Measurements from ENCODE around the gene TRMT2A.
A peak's percentile ranks its signal among the peaks of the same experiment; 100 is the strongest.
"Not testable (repeated sequence)": the region's sequence is repeated elsewhere in the genome, so short reads cannot be mapped to it uniquely, and the experiment has no call there.

TRMT2A gene

DNA sequence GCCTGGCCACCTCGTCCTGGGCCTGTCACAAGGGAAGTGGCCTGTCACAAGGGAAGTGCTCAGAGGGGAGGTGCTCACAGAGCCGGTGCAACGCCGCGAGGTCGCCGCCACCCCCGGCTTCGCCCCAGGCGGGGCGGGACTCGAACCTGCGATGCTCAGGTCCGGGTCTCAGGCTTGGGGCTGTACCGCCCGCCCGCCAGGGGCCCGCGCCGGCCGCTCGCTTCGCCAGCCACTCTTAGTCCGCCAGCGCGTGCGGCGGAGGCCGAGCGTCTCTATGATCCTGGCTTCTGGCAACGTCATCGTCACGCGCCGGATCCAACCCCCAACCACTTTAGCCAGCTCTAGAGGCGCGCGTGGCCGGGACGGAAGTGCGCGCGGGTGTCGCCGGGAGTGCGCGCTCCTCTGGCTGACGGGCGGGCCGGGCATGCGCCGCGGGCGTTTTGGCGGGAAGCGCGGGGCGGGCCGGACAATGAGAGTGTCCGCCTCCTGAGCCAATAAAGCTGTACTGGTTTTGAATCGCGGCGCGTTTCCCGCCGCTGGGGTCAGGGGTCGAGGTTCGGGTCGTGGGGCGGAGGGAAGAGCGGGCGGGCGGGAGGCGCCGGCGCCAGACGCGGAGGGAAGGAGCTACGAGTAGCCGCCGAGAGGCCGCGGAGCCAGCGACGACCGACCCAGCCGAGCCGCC lies at the start of gene TRMT2A:
TRMT2A (minus strand) TSS at position 276 of the 682 bp plus-strand sequence. CDS start 320 bp downstream, outside the sequence.
- Mint-ChIP-seq H3K4me3 (peak within 1 kb of the TSS; percentile 89), H3K27me3 (ENCODE audit: low read depth, poor library complexity) (no peaks in the 10 kb centered on the region), H3K36me3 (ENCODE audit: low read depth) (peaks cover 38% of the 10 kb centered on the region), H3K27ac (peak within 1 kb of the TSS; percentile 87), H3K4me1 (peaks cover 38% of the 10 kb centered on the region), H3K9me3 (no peaks in the 10 kb centered on the region)
- peak; percentile 97 for DNase-seq
- TF ChIP-seq, protein P1, sequence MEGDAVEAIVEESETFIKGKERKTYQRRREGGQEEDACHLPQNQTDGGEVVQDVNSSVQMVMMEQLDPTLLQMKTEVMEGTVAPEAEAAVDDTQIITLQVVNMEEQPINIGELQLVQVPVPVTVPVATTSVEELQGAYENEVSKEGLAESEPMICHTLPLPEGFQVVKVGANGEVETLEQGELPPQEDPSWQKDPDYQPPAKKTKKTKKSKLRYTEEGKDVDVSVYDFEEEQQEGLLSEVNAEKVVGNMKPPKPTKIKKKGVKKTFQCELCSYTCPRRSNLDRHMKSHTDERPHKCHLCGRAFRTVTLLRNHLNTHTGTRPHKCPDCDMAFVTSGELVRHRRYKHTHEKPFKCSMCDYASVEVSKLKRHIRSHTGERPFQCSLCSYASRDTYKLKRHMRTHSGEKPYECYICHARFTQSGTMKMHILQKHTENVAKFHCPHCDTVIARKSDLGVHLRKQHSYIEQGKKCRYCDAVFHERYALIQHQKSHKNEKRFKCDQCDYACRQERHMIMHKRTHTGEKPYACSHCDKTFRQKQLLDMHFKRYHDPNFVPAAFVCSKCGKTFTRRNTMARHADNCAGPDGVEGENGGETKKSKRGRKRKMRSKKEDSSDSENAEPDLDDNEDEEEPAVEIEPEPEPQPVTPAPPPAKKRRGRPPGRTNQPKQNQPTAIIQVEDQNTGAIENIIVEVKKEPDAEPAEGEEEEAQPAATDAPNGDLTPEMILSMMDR (IDR thresholded peaks at IDR 0.05): no peak

DNA sequence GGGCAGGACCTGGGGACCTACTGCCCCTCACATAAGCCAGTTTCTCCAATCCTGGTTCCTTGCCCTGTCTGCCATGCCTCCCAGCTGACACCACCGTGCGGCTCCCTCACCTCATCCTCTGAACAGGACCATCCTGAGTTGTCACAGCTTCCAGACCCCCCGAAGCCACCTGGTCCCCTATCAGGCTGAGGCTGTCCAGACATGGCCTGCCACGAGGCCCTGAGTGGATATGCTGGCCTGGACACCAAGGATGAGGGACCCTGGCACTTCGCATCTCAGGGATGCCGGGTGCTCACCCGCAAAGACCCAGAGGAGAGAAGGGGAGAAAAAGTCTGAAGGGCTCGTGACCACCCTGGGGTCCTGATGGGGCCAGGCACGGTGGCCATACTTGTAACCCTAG lies 49.7 kb upstream of the TRMT2A start:
- Mint-ChIP-seq H3K27me3 (ENCODE audit: low read depth, poor library complexity) (peaks cover 15% of the 10 kb centered on the region), H3K36me3 (ENCODE audit: low read depth) (no peaks in the 10 kb centered on the region), H3K27ac (no peak overlapping the region), H3K4me1 (peaks cover 10% of the 10 kb centered on the region), H3K9me3 (peaks cover 5% of the 10 kb centered on the region), H3K4me3 (no peak overlapping the region)
- DNase-seq: no peak
- TF ChIP-seq, protein P1 (IDR thresholded peaks at IDR 0.05): no peak

GRCh38 chr22:20165913-20166312 lies 48.9 kb upstream of the TRMT2A start:
- no peak overlapping the region for H3K4me3 Mint-ChIP-seq
- DNase-seq: no peak
- TF ChIP-seq, protein P1 (IDR thresholded peaks at IDR 0.05): no peak

GRCh38 chr22:20165421-20165820 lies 48.4 kb upstream of the TRMT2A start:
- peaks cover 2% of the 10 kb centered on the region for H3K4me1 Mint-ChIP-seq
- peaks cover 18% of the 10 kb centered on the region for H3K27me3 Mint-ChIP-seq (ENCODE audit: low read depth, poor library complexity)
- TF ChIP-seq, protein P1 (IDR thresholded peaks at IDR 0.05): no peak
- no peak overlapping the region for H3K4me3 Mint-ChIP-seq
- no peaks in the 10 kb centered on the region for H3K36me3 Mint-ChIP-seq (ENCODE audit: low read depth)
- DNase-seq: no peak
- no peak overlapping the region for H3K27ac Mint-ChIP-seq
- peaks cover 5% of the 10 kb centered on the region for H3K9me3 Mint-ChIP-seq

More at GRCh38 chr22:20165913-20166312, 48.9 kb upstream of the TRMT2A start:
- Mint-ChIP-seq H3K36me3 (ENCODE audit: low read depth) (no peaks in the 10 kb centered on the region), H3K27me3 (ENCODE audit: low read depth, poor library complexity) (peaks cover 18% of the 10 kb centered on the region), H3K27ac (no peak overlapping the region), H3K9me3 (peaks cover 5% of the 10 kb centered on the region), H3K4me1 (peaks cover 7% of the 10 kb centered on the region)

DNA sequence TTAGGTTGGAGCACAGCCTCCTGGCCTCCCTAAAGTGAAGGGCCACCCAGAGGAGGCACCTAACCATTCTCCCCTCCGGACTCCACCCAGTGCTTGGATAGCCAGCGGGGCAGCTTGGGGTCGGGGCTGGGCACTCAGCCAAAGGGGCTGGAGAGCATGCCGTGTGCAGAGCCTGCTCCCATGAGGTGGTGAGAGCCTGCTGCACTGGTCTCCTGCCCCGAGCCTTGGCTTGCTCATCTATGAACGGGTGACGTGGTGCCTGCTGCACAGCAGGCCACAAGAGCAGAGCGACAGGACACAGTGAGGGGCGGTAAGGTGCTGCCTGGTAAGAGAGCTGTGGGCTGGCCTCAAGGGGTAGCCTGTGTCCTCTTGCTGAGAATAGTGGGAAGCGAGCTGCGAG lies 47.8 kb upstream of the TRMT2A start:
- Mint-ChIP-seq H3K27ac (no peak overlapping the region), H3K36me3 (ENCODE audit: low read depth) (no peaks in the 10 kb centered on the region), H3K4me3 (no peak overlapping the region), H3K27me3 (ENCODE audit: low read depth, poor library complexity) (peaks cover 23% of the 10 kb centered on the region), H3K4me1 (no peaks in the 10 kb centered on the region), H3K9me3 (peaks cover 5% of the 10 kb centered on the region)
- no peak for DNase-seq
- TF ChIP-seq, protein P1 (IDR thresholded peaks at IDR 0.05): no peak

- TF ChIP-seq, protein P1 (IDR thresholded peaks at IDR 0.05): no peak
- peaks cover 18% of the 10 kb centered on the region for H3K27me3 Mint-ChIP-seq (ENCODE audit: low read depth, poor library complexity)
- H3K4me1 Mint-ChIP-seq: peaks cover 12% of the 10 kb centered on the region
- H3K4me3 Mint-ChIP-seq: no peak overlapping the region
- peaks cover 5% of the 10 kb centered on the region for H3K9me3 Mint-ChIP-seq
- H3K27ac Mint-ChIP-seq: no peak overlapping the region
- H3K36me3 Mint-ChIP-seq (ENCODE audit: low read depth): no peaks in the 10 kb centered on the region
- no peak for DNase-seq
Observed at GRCh38 chr22:20160041-20160440, 43.0 kb upstream of the TRMT2A start.

GRCh38 chr22:20159531-20159930 lies 42.5 kb upstream of the TRMT2A start:
- Mint-ChIP-seq H3K4me1 (peaks cover 12% of the 10 kb centered on the region), H3K27me3 (ENCODE audit: low read depth, poor library complexity) (peaks cover 15% of the 10 kb centered on the region)
- not testable (repeated sequence) for H3K36me3 Mint-ChIP-seq (ENCODE audit: low read depth); H3K4me3 Mint-ChIP-seq; H3K9me3 Mint-ChIP-seq; H3K27ac Mint-ChIP-seq; DNase-seq

Data from nephron progenitor cell (in vitro differentiated cells).